Heart left ventricle (tissue), 16 donors: ENCODE measurements around the gene CEP19. TPM values are rescaled to one million over a fixed set of nuclear protein-coding genes. Genes with fewer than 3 reads are reported as not detected.
A peak's percentile ranks its signal among the peaks of the same experiment; 100 is the strongest.

Source experiments
- ATAC-seq, 4 donors: fragments of 200-7000 bp; cut with Tn5 transposase; one replicate each; pipeline ENCODE4 v1.9.1; 2020 to 2022; ENCODE audit warnings: moderate library complexity in 4 of 4, mild to moderate bottlenecking in 3 of 4, moderate number of reproducible peaks in 1 of 4
- DNase-seq, 5 donors: peaks; one replicate each; pipeline ENCODE4 v3.0.0-alpha.2; 2020
- H3K27ac ChIP-seq, 12 donors: fragments of 200-600 bp; sonication (generic) in 4 of 12; one replicate each; pipeline versions ENCODE4 v1.5.0 to v1.8.0; 2016 to 2022; ENCODE audit warnings: mild to moderate bottlenecking in 2 of 12
- H3K27me3 ChIP-seq, 9 donors: fragments of 200-600 bp; sonication (generic) in 2 of 9; one replicate each; pipeline versions ENCODE4 v1.5.1 to v1.8.0; 2016 to 2022; ENCODE audit warnings: mild to moderate bottlenecking in 3 of 9
- H3K36me3 ChIP-seq, 9 donors: fragments of 200-600 bp; sonication (generic) in 2 of 9; one replicate each; pipeline versions ENCODE4 v1.5.0 to v1.8.0; 2018 to 2022; ENCODE audit warnings: mild to moderate bottlenecking in 2 of 9
- H3K4me1 ChIP-seq, 12 donors: fragments of 200-600 bp; sonication (generic) in 4 of 12; one replicate each; pipeline versions ENCODE4 v1.5.0 to v1.8.0; 2016 to 2022; ENCODE audit warnings: mild to moderate bottlenecking in 3 of 12
- H3K4me3 ChIP-seq, 12 donors: fragments of 200-600 bp; sonication (generic) in 4 of 12; one replicate each; pipeline versions ENCODE4 v1.5.0 to v1.8.0; 2017 to 2022; ENCODE audit warnings: mild to moderate bottlenecking in 9 of 12, moderate library complexity in 4 of 12
- H3K9me3 ChIP-seq, 12 donors: fragments of 200-600 bp; sonication (generic) in 4 of 12; one replicate each; pipeline versions ENCODE4 v1.5.0 to v1.8.0; 2016 to 2022; ENCODE audit warnings: mild to moderate bottlenecking in 1 of 12
- CTCF ChIP-seq, 12 donors: fragments of 200-600 bp; sonication (generic) in 4 of 12; IDR thresholded peaks; one replicate each; pipeline versions ENCODE4 v1.5.0 to v1.8.0; 2018 to 2022; ENCODE audit warnings: antibody characterized with exemption in 12 of 12, mild to moderate bottlenecking in 5 of 12
- POLR2A ChIP-seq, 2 donors: fragments of 450-650 bp; IDR thresholded peaks; one replicate each; pipeline ENCODE4 v1.6.1; 2017; ENCODE audit warnings: antibody characterized with exemption in 2 of 2, mild to moderate bottlenecking in 2 of 2, moderate library complexity in 2 of 2
- WGBS, 4 donors: extraction: QIAGEN DNeasy Blood & Tissue Kit in 2 of 4; methylation state at CpG; one replicate each; pipeline versions ENCODE4 v1.1.5 to v1.1.7; 2013 to 2018; 5-methylcytosine and 5-hydroxymethylcytosine counted together
- intact Hi-C, 10 donors: fragments of 100-400 bp; cut with DNase I; formaldehyde crosslinking; loops; one replicate each; pipeline versions ENCODE4 v1.11.1 to v1.14.2; 2022
- polyA plus RNA-seq, 2 donors: library from polyadenylated mRNA; stranded (reverse); fragments of 200-250 nt; gene quantifications; one replicate each; pipeline ENCODE4 v1.2.3, GENCODE V29; 2013
- total RNA-seq, 9 donors: library from RNA; depleted of rRNA in 2 of 9; stranded (reverse); fragments of >200 nt in 2 of 9; fragmentation: NEBNext Ultra II Directional in 3 of 9; extraction: Animal tissue kit (Norgen Biotek cat#: 25700) in 3 of 9; gene quantifications; one replicate each; pipeline versions ENCODE4 v1.1.0 to v1.2.4, GENCODE V29; 2016 to 2023
- donor health status: ischemic (EF 13 %, LVEDD 7.1; RV severe dilation, severe dysfunction).
- donor health status: healthy with polysubstance abuse.
- donor health status: DM: no; HTN: yes; CAD: no.
- donor health status: DM: no; HTN: no; CAD: no.
- donor health status: ischemic (EF 25% LVEDD 6.9; RV normal size, moderate dysfunction).
- donor health status: ischemic (EF 25% LVEDD 5.7; RV mildly dilated, moderate dysfunction).
- donor health status: healthy.
- donor health status: DM: yes; HTN: yes; CAD: no.
- donor health status: ischemic (EF 35%, LVEDD 5.7; RV mildly dilated, moderate dysfunction).
- donor health status: nonischemic (EF 11% LVEDD 7.7; RV severe dilation, severe dysfunction).
- donor health status: DM: yes; HTN: yes; CAD: no.
- donor health status: PGD.
- donor health status: ischemic (EF 29% LVEDD 5.4; RV normal size, mild dysfunction).
- donor health status: nonischemic (EF 23%, LVEDD 6.1; RV moderate dilation, normal function).

CEP19 gene
- total and polyA plus RNA-seq, 11 donors, result 0.57 to 2.8 (median 1.3) TPM

DNA sequence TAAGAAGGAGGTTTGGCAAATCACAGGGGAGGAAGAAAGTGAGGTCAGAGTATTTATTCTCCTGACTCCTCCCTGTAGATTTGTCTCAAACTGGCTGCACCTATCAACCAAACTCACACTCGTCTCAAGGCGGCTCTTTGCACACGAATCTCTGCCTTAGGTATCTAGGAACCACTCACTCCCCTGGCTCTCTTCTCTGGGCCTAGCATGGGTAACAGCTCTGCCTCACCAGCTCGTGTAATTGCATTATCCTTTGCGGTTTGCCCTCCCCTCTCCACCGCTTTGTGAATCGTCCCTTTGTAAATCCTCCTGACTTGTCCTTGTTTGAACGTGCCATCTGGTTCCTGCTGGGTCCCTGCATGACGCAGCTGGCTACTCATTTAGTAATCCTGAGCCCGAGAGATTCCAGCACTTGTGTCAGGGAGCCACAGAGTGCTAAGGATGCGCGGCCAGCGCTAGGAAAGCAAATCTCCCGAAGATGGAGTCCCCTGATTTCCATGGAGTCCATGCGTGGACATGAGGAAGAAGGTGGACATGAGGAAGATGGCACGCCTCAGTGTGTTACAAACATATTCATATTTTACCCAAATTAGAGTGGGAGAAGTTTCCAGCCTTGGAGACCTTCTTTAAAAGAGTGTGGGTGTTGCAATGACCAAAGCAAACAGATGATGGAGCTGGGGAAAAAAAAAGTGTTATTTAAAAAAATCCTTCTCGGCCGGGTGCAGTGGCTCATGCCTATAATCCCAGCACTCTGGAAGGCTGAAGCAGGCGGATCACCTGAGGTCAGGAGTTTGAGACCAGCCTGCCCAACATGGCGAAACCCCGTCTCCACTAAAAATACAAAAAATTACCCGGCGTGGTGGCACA, 45.8 kb downstream of the CEP19 start:
- Histone ChIP-seq H3K4me3 (no peak overlapping the region), H3K27ac (no peak overlapping the region), H3K36me3 (peaks cover 0 to 15% (median 0%) of the 10 kb centered on the region in 9 donors), H3K4me1 (peaks cover 0 to 28% (median 1%) of the 10 kb centered on the region in 12 donors), H3K9me3 (no peaks in the 10 kb centered on the region), H3K27me3 (peaks cover 0 to 3% (median 0%) of the 10 kb centered on the region in 9 donors)
- intact Hi-C loops, result no loop called here
- 49 to 53% (median 49%) methylated on average over 23 of the region's 23 CpGs for WGBS, 4 donors
- DNase-seq (no peak), ATAC-seq (peak in 1 of 4 donors; percentile 24)
- TF ChIP-seq CTCF (IDR thresholded peaks at IDR 0.05) (no peak), POLR2A (IDR thresholded peaks at IDR 0.05) (no peak)

DNA sequence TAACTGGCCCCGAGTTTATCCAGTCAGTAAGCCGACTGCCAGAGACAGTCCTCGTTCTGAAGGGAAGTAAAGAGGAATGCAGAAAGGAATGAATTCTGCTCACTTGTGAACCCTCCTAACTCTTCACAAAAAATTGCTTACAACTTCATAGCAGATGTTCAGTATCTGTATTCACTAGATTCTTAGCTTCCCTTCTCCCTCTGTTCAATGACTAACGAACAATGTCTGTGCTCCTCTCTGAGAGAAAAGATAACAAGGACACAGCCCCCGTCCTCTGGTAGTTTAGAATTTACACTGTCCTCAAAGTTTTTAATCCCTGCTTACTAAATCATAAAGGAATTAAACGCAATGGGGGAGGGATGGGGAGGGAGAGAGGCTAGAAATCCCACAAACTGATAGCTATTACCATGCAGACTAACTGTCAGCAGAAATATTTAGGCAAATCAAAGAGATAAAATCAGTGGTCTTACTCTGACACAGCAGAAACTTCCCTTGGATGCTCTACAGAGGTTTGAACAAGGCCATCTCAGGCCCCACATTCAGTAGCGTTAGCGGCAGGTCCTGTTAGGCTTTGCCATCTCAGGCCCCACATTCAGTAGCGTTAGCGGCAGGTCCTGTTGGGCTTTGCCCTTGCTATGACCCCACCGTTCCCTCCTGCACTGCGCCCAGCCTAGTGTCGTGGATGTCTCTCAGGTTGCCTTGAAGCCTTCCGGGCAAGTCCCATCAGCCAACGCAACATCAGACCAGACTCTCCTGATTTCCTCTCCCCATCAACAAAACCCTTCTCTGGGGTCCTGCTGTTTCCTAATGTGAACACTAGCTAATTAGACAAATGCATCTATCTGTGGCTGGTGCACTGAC, 49.1 kb downstream of the CEP19 start:
- 59 to 71% (median 67%) methylated on average over 15 of the region's 15 CpGs for WGBS, 4 donors
- H3K36me3 ChIP-seq, result peaks cover 0 to 45% (median 3%) of the 10 kb centered on the region in 9 donors
- H3K4me3 ChIP-seq, result no peak overlapping the region
- DNase-seq (no peak), ATAC-seq (no peak)
- TF ChIP-seq POLR2A (IDR thresholded peaks at IDR 0.05) (no peak), CTCF (IDR thresholded peaks at IDR 0.05) (no peak)
- intact Hi-C loops, result no loop called here
- H3K27me3 ChIP-seq, result peaks cover 0 to 3% (median 0%) of the 10 kb centered on the region in 9 donors
- no peak overlapping the region for H3K27ac ChIP-seq
- H3K9me3 ChIP-seq, result no peaks in the 10 kb centered on the region
- H3K4me1 ChIP-seq, result peaks cover 0 to 10% (median 0%) of the 10 kb centered on the region in 12 donors

- no peaks in the 10 kb centered on the region for H3K9me3 ChIP-seq
- H3K4me1 ChIP-seq, result peaks cover 0 to 10% (median 0%) of the 10 kb centered on the region in 12 donors
- H3K4me3 ChIP-seq, result no peak overlapping the region
- intact Hi-C loops, result no loop called here
- ATAC-seq (no peak), DNase-seq (no peak)
- peaks cover 0 to 55% (median 5%) of the 10 kb centered on the region in 9 donors for H3K36me3 ChIP-seq
- H3K27ac ChIP-seq, result no peak overlapping the region
- TF ChIP-seq POLR2A (IDR thresholded peaks at IDR 0.05) (no peak), CTCF (IDR thresholded peaks at IDR 0.05) (no peak)
- no peaks in the 10 kb centered on the region for H3K27me3 ChIP-seq
- WGBS, 4 donors, result 75 to 86% (median 84%) methylated on average over 11 to 13 of the region's 13 CpGs
Observed at GRCh38 chr3:196662033-196662432, 50.0 kb downstream of the CEP19 start.

GRCh38 chr3:196661400-196661799, 50.6 kb downstream of the CEP19 start:
- no peak for TF ChIP-seq CTCF (IDR thresholded peaks at IDR 0.05)
- TF ChIP-seq POLR2A (IDR thresholded peaks at IDR 0.05), result no peak
- WGBS, 4 donors, result 79 to 85% (median 81%) methylated on average over 13 to 16 of the region's 16 CpGs
- Histone ChIP-seq H3K27ac (no peak overlapping the region), H3K27me3 (no peaks in the 10 kb centered on the region), H3K36me3 (peaks cover 0 to 61% (median 9%) of the 10 kb centered on the region in 9 donors), H3K4me3 (no peak overlapping the region), H3K9me3 (no peaks in the 10 kb centered on the region), H3K4me1 (peaks cover 0 to 7% (median 0%) of the 10 kb centered on the region in 12 donors)
- intact Hi-C loops, result no loop called here
- DNase-seq (no peak), ATAC-seq (no peak)
